Erythroblast (primary cell): Measurements from ENCODE around the gene SOX1.

ENCODE experiments used
- GATA1 ChIP-seq: IDR thresholded peaks from 2 replicates; pipeline ENCODE4 v1.6.1; 2011; ENCODE audit warnings: low read depth, mild to moderate bottlenecking, control low read depth, low read length, moderate library complexity
- POLR2A ChIP-seq: IDR thresholded peaks from 2 replicates; pipeline ENCODE4 v1.6.1; 2011; ENCODE audit warnings: mild to moderate bottlenecking, low read length

GRCh38 chr13:112074139-112074865 lies 7.4 kb downstream of the SOX1 start:
- TF ChIP-seq POLR2A: no peak
- TF ChIP-seq GATA1: no peak
